Measurements from ENCODE around the gene PIGU. TPM values are rescaled to one million over a fixed set of nuclear protein-coding genes. Genes with fewer than 3 reads are reported as not detected.
A peak's percentile ranks its signal among the peaks of the same experiment; 100 is the strongest.

PIGU gene
- total and polyA plus RNA-seq, 2 of the 13 experiments (the other 11 are each of a cell fraction or from before 2014, with no cell fraction given) = 45.5 to 231 TPM

DNA sequence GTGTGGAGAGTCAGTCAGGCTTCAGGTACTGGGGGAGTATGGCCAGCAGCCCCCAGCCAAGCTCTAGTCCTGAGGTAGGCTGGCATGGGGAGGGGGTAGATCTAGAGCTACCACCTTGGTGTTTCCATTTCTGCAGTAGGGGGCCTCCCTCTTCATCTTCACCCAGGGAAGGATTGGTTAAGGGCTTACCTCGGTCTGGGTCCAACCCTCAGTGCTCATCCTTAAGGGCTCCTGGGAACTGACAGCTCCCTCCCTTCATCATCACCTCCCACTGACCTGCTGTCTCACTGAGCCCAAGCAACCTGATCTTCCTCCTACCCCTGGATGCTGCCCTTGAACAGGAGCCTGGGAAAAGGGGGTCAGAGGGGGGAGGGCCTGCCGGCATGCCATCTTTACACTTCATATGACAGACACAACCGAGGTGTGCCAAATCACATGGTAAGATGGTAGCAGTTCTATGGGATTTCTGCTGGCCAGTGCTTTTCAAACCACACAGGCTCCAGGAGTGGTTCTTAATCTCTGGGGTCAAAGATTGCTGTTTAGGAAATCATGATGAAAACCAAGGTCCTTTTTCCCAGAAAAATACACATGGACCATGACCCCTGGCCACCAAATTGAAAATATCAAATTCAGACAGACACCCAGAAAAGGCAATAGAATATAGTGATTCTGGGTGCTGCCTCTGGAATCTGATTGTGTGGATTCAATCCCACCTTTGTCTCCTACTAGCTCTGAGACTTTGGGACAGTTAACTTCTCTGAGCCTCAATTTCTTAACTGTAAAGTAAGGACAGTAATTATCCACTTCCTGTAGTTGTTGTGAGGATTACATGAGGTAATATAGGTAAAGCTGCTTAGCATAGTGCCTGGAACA is 30.3 kb upstream of the PIGU start (continued):
- TF ChIP-seq TEF (CRISPR knock-in tag; IDR thresholded peaks at IDR 0.05) (0 out of 2 replicates have a peak, but pooled peaks have one; percentile 15), KLF12 (CRISPR knock-in tag; IDR thresholded peaks at IDR 0.05; ENCODE audit: borderline replicate concordance) (peak; percentile 72; the same call in 1 of the 2 replicates), MEIS1 (CRISPR knock-in tag; IDR thresholded peaks at IDR 0.05; ENCODE audit: borderline replicate concordance) (peak; percentile 73), ZNF230 (CRISPR knock-in tag; IDR thresholded peaks at IDR 0.05) (no peak), MLLT10 (CRISPR knock-in tag; IDR thresholded peaks at IDR 0.05) (no peak), ZBTB46 (CRISPR knock-in tag; IDR thresholded peaks at IDR 0.05; ENCODE audit: borderline replicate concordance) (no peak), KMT2B (CRISPR knock-in tag; IDR thresholded peaks at IDR 0.05) (peak; percentile 75), KDM6A (CRISPR knock-in tag; IDR thresholded peaks at IDR 0.05; ENCODE audit: low read depth) (peak; percentile 83), KDM1A (CRISPR knock-in tag; IDR thresholded peaks at IDR 0.05) (peak; percentile 40; the same call in 1 of the 2 replicates), ZBTB26 (CRISPR knock-in tag; IDR thresholded peaks at IDR 0.05; ENCODE audit: borderline replicate concordance) (0 out of 2 replicates have a peak, but pooled peaks have one; percentile 36)
- TF ChIP-seq, protein P1, sequence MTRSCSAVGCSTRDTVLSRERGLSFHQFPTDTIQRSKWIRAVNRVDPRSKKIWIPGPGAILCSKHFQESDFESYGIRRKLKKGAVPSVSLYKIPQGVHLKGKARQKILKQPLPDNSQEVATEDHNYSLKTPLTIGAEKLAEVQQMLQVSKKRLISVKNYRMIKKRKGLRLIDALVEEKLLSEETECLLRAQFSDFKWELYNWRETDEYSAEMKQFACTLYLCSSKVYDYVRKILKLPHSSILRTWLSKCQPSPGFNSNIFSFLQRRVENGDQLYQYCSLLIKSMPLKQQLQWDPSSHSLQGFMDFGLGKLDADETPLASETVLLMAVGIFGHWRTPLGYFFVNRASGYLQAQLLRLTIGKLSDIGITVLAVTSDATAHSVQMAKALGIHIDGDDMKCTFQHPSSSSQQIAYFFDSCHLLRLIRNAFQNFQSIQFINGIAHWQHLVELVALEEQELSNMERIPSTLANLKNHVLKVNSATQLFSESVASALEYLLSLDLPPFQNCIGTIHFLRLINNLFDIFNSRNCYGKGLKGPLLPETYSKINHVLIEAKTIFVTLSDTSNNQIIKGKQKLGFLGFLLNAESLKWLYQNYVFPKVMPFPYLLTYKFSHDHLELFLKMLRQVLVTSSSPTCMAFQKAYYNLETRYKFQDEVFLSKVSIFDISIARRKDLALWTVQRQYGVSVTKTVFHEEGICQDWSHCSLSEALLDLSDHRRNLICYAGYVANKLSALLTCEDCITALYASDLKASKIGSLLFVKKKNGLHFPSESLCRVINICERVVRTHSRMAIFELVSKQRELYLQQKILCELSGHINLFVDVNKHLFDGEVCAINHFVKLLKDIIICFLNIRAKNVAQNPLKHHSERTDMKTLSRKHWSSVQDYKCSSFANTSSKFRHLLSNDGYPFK (CRISPR knock-in tag; IDR thresholded peaks at IDR 0.05; ENCODE audit: borderline replicate concordance) = 0 out of 2 replicates have a peak, but pooled peaks have one; percentile 13
- TF ChIP-seq, protein P2, sequence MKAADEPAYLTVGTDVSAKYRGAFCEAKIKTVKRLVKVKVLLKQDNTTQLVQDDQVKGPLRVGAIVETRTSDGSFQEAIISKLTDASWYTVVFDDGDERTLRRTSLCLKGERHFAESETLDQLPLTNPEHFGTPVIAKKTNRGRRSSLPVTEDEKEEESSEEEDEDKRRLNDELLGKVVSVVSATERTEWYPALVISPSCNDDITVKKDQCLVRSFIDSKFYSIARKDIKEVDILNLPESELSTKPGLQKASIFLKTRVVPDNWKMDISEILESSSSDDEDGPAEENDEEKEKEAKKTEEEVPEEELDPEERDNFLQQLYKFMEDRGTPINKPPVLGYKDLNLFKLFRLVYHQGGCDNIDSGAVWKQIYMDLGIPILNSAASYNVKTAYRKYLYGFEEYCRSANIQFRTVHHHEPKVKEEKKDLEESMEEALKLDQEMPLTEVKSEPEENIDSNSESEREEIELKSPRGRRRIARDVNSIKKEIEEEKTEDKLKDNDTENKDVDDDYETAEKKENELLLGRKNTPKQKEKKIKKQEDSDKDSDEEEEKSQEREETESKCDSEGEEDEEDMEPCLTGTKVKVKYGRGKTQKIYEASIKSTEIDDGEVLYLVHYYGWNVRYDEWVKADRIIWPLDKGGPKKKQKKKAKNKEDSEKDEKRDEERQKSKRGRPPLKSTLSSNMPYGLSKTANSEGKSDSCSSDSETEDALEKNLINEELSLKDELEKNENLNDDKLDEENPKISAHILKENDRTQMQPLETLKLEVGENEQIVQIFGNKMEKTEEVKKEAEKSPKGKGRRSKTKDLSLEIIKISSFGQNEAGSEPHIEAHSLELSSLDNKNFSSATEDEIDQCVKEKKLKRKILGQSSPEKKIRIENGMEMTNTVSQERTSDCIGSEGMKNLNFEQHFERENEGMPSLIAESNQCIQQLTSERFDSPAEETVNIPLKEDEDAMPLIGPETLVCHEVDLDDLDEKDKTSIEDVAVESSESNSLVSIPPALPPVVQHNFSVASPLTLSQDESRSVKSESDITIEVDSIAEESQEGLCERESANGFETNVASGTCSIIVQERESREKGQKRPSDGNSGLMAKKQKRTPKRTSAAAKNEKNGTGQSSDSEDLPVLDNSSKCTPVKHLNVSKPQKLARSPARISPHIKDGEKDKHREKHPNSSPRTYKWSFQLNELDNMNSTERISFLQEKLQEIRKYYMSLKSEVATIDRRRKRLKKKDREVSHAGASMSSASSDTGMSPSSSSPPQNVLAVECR (CRISPR knock-in tag; IDR thresholded peaks at IDR 0.05; ENCODE audit: borderline replicate concordance) = peak; percentile 49; the same call in 1 of the 2 replicates
- TF ChIP-seq, protein P3, sequence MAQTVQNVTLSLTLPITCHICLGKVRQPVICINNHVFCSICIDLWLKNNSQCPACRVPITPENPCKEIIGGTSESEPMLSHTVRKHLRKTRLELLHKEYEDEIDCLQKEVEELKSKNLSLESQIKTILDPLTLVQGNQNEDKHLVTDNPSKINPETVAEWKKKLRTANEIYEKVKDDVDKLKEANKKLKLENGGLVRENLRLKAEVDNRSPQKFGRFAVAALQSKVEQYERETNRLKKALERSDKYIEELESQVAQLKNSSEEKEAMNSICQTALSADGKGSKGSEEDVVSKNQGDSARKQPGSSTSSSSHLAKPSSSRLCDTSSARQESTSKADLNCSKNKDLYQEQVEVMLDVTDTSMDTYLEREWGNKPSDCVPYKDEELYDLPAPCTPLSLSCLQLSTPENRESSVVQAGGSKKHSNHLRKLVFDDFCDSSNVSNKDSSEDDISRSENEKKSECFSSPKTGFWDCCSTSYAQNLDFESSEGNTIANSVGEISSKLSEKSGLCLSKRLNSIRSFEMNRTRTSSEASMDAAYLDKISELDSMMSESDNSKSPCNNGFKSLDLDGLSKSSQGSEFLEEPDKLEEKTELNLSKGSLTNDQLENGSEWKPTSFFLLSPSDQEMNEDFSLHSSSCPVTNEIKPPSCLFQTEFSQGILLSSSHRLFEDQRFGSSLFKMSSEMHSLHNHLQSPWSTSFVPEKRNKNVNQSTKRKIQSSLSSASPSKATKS (CRISPR knock-in tag; IDR thresholded peaks at IDR 0.05) = no peak; the same call in 1 of the 2 replicates
